Renal pelvis (tissue), 4 donors: ENCODE results near the gene SS18L1. TPM values are rescaled to one million over a fixed set of nuclear protein-coding genes. Genes with fewer than 3 reads are reported as not detected.

ENCODE experiments used
- DNase-seq: peaks from one replicate; pipeline ENCODE4 v3.0.0-alpha.2; 2013
- polyA plus RNA-seq, 3 donors: library from polyadenylated mRNA; unstranded; fragments of 120-200 nt; gene quantifications; one replicate each; pipeline ENCODE4 v1.2.1, GENCODE V29; 2013; ENCODE audit not compliant: insufficient read length in 3 of 3

Gene SS18L1
- polyA plus RNA-seq, 3 donors, result 16.7 to 26.6 (median 26.5) TPM

DNA sequence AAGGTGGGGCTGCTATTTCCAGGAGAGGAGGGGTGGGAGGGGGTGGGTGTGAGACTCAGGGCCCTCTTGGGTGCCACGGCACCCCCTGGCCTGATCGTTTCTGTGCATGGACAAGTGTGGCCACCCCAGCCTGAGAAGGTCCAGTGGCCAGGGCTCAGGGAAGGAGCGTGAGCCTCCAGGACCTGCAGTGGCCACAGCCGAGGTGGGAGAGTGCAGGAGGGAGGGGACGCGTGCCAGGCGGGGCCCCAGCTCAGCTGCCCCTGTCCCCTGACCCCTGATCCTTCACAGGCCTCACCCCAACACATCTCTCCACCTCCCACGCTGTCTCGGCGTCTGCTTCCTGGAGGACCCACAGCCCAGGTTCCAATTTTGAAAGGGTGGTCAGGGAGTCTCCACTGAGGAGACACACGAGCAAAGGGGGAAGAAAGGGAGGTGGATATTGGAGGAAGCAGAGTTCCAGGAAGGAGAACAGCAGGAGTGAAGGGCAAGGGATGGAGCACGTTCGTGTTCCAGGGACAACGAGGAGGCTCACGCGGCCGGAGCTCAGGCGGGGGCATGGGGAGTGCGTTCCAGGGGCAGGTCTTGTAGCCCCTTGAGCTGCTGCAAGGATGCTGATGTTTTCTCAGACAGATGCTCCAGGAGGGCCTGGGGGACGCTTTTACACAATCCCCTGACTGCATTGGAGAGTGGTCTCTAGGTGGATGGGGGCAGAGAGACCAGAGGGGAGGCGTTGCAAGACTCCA is 80.7 kb downstream of the SS18L1 start:
- no peak for DNase-seq

DNA sequence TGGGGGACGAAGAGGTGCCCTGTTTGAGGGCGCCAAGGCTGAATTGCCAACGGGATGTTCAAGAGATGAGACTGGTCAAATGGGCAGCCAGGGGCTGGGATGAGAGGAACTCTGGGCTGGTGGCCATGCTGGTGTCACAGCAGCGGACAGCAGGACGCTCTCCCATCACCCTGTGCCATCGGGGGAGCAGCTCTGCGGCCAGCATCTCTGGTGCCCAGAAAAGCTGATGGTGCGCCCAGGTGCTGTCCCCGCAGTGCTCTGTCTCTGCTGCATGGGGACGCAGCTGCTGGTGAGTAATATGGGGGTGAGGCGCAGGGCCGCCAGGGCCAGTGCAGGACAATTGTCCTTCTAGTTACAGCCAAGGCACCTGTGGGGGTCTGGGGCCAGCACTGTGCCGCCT is 81.5 kb downstream of the SS18L1 start:
- DNase-seq, result no peak

DNA sequence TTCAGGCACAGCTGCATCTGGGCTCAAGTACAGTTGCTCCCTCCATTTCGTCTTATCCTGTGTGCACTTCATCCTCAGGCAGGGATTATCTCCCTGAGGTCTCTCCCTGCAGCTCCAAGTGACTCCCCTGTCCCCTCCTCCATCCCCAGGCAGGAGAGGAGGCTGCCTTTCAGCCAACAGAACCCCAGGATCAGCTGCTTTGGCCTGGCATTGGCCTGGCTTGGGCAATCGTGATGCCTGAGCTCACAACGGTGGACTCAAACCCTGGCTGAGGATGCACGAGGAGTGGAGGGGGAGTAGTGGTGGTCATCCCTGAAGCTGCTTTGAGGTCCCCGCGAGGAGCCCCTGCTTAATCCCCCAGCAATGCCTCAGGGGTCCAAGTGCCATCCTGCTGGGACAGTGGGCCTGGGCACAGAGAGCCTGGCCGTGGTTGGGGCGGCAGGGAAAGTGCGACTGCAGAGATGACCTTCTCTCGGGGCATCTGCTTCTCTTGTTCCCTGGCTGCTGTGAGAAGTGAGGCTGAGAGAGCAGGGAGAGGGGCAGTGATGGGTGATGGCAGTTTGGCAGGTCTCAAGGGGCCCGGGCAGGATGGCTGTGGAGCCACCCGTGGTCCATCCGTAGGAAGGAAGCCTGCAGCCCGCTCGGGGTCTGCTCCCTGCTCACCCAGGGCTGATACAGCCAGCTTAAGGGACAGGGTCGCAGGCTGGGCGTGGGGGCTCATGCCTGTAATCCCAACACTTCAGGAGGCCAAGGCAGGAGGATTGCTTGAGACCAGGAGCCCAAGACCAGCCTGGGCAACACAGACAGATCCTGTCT is 82.5 kb downstream of the SS18L1 start:
- DNase-seq, result no peak

DNA sequence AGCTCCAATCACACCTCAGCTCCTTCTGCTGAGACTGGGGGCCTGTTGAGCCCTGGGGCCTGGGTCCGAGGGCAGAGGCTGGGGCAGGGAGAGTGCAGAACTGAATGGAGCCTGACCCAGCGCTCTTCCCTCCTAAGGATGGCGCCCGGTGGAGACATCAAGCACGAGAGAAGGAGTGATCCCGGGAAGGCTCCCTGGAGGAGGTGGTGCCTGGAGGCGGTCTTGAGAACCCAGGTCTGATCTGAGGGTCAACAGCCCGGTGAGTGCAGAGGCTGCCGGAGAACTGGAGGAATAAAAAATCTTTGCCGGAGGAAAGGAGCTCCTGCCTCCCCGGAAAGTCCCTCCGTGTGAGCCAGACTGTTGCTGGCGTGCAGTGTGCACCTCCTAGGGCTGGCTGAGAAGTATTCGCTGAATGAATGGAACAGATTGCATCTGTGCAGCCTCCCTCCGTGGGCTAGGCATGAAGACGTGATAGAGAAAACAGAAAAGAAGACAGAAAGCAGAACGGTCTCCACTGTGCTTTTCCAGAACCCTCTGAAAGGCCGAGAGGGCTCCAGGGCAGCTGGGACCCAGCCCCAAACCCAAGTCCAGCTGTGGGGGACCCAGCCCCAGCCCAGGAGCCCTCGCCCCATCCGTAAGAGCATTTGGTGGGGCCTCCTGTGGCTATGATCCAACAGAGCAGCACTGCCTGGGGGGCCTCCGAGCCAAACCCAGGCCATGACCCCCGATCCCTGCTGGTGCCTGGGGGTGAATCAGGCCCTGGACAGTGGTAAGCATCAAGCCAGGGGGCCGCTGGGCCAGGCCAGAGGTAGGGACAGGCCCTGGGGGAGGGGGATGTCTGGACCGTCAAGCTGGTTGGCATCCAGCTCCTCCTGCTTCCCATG is 83.4 kb downstream of the SS18L1 start:
- no peak for DNase-seq

DNA sequence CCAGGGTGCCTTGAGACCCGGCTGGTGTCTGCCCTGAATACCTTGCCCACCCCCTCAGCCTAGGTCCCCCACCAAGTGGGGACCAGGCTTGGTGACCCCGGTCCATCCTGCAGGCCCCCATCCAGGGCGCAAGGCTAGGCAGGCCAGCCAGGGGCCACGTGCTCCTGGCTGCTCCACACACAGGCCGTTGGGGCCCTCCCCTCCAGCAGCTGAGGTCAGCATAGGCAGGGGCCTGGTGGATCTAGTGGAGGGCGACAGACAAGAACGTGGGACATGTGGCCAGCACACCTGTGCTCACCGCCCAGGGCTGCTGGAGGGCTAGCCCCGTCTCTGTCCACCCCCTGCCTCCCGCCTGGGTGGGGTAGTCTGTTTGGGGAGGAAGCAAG is 84.0 kb downstream of the SS18L1 start:
- no peak for DNase-seq

DNA sequence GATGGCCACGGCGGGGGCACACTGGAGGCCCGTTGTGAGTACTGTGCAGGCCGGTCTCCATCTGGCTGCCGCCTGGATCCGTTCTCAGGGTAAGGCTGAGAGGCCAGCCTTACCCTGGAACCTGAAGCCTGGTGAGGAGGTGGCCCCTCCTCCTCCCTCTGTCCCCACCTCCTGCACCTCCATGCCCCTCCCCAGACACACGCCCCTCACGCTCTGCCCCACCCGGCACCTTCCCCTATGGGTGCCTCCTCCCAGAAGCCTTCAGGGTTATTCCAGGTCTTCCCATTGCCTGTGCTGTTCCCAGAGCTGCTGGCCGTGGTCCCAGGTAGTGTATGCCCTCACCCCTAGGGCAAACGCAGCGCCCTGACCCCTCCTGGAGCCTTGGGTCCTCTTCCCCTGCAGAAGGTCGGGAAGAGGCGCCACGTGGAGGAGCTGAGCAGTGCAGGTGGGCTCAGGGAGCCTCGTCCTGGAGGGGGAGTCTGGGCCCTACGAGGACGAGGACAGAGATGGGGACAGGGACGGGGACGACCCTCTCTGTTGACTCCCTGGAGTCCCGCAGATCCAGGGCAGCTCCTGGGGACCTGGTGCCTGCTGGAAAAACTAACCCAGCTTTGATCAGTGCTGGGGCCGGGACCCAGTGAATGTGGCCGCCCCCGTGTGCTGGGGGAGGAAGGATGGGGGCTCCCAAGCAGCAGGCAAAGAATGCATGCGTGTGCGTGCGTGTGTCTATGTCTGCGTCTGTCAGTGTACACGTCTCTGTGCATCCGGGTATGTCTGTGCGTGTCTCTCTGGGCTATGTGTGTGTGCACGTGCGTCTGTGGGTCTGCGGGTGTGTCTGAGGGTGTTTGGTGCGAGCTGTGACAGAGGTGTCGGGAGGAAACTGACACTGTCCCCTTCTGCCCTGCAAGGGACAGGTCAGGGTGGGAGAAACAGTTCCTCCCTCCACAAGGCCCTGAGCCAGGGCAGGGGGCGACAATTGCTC is 84.7 kb downstream of the SS18L1 start:
- no peak for DNase-seq

DNA sequence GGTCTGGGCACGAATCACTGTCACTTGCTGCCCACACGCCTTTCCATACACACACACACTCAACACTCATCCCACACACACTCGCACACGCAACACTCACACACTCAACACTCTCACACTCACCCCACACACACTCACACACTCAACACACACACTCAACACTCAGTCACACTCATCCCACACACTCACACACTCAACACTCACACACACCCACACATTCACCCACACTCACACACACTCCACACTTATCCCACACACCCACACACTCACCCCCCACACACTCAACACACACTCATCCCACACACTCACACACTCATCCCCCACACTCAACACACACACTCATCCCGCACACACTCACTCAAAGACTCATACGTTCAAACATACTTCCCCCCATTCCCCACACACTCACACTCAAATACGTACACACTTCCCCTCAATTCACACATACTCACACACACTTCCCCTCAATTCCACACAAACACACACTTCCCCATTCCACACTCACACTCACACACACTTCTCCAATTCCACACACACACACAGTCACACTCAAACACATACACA is 85.5 kb downstream of the SS18L1 start:
- no peak for DNase-seq

DNA sequence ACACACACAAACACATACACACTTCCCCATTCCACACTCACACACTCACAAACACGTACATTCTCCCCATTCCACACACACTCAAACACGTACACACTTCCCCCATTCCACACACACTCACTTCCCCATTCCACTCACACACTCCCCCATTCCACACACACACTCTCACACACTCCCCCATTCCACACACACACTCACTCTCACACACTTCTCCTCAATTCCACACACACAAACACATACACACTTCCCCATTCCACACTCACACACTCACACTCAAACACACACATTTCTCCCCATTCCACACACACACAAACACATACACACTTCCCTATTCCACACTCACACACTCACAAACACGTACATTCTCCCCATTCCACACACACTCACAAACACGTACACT is 86.1 kb downstream of the SS18L1 start:
- no peak for DNase-seq

DNA sequence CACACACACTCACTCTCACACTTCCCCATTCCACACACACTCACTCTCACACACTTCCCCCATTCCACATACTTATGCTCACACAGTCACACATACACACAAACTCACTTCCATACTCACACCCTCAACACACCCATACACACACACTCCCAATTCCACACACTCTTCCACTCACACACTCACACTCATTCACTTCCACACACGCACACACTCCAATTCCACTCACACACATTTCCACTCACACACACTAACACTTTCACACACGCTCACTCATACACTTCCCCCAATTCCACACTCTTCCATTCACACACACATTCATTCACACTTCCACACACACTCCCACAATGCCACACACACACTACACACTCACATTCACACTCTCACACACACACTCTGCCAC is 86.7 kb downstream of the SS18L1 start:
- DNase-seq, result no peak

DNA sequence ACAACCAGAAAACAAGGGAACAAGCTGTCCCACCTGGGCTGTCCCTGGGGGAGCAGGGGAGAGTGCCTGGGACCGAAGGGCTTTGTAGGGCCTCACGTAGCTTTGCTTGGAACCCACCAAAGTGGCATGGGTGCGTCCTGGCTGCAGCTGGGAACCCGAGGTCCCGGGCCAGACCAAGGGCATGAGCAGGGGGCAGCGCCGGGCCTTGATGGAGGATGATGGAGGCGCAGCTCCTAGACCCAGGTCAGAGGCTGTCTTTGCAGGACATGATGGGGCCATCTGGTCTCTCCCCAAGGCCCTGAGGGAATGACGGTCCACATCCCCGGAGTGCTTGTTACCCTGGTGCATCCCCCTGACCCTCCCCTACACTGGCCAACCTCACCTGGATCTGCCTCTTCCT is 87.1 kb downstream of the SS18L1 start:
- DNase-seq, result no peak

DNA sequence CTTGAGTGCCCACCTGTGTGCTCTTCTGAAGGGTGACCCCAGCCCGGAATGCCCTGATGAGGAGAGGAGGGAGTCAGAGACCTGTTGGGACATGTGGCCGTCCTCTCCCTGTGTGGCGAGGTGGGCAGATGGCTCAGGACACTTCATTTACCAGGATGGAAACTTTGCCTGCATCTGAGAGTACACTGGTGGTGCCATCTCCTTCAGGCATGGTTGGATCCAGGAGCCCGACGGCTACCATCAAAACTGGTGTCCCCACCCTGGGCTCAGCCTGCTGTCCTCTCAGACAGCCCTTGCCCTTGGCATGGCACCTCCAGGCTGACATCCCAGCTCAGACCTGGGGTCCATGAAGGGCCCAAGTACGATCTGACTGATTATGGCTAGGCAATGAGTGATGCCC is 87.7 kb downstream of the SS18L1 start:
- no peak for DNase-seq

Other genes starting within 250 kb of the SS18L1 start
- 10 to 100 TPM; 19.6 to 20.4 (median 20.3) TPM for gene TAF4, start 77.9 kb upstream of the SS18L1 start, polyA plus RNA-seq
- 10 to 100 TPM; 57.9 to 64.6 (median 59.0) TPM for gene LSM14B, start 21.3 kb upstream of the SS18L1 start, polyA plus RNA-seq
- 100 to 1,000 TPM; 186 to 220 (median 197) TPM for gene PSMA7, start 375 bp upstream of the SS18L1 start, polyA plus RNA-seq
- 10 to 100 TPM; 32.2 to 45.6 (median 37.1) TPM for gene MTG2, start 39.3 kb downstream of the SS18L1 start, polyA plus RNA-seq
- under 1 TPM in 2 of 3 donors, not detected in 1; 0.11 to 0.19 TPM for gene HRH3, start 76.5 kb downstream of the SS18L1 start, polyA plus RNA-seq
- gene OSBPL2, start 94.8 kb downstream of the SS18L1 start, polyA plus RNA-seq, result 10 to 100 TPM; 27.6 to 40.8 (median 39.3) TPM
- gene ADRM1, start 159.2 kb downstream of the SS18L1 start, polyA plus RNA-seq, result 10 to 100 TPM; 54.1 to 72.3 (median 67.0) TPM
- gene LAMA5, start 223.5 kb downstream of the SS18L1 start, polyA plus RNA-seq, result 100 to 1,000 TPM; 158 to 190 (median 164) TPM
- gene RPS21, start 243.3 kb downstream of the SS18L1 start, polyA plus RNA-seq, result 1,000 to 10,000 TPM in 1 of 3 donors, 100 to 1,000 TPM in 2; 739 to 1,106 (median 923) TPM